ENCODE data around the gene SEPTIN5.
A peak's percentile ranks its signal among the peaks of the same experiment; 100 is the strongest.

Gene SEPTIN5

GRCh38 chr22:19706661-19707151, 7.6 kb upstream of the SEPTIN5 start:
- no peak for DNase-seq

GRCh38 chr22:19707347-19708290, 6.7 kb upstream of the SEPTIN5 start:
- no peak for DNase-seq

- DNase-seq: no peak
Observed at GRCh38 chr22:19708321-19709011, 5.8 kb upstream of the SEPTIN5 start.

GRCh38 chr22:19709063-19709769, 5.1 kb upstream of the SEPTIN5 start:
- DNase-seq: no peak

- DNase-seq: no peak
Observed at GRCh38 chr22:19710020-19710768, 4.1 kb upstream of the SEPTIN5 start.

- DNase-seq: no peak
Observed at GRCh38 chr22:19710769-19711106, 3.6 kb upstream of the SEPTIN5 start.

GRCh38 chr22:19713245-19713644, 1.1 kb upstream of the SEPTIN5 start:
- no peak for DNase-seq

GRCh38 chr22:19713650-19714311, 522 bp upstream of the SEPTIN5 start:
- DNase-seq: no peak

GRCh38 chr22:19715188-19715930, 1.1 kb downstream of the SEPTIN5 start:
- DNase-seq: no peak

GRCh38 chr22:19716041-19716828, 1.9 kb downstream of the SEPTIN5 start:
- no peak for DNase-seq

GRCh38 chr22:19716829-19717105, 2.5 kb downstream of the SEPTIN5 start:
- no peak for DNase-seq

GRCh38 chr22:19717181-19717580, 2.9 kb downstream of the SEPTIN5 start:
- no peak for DNase-seq

GRCh38 chr22:19717691-19718455, 3.6 kb downstream of the SEPTIN5 start:
- peak; percentile 54 for DNase-seq

GRCh38 chr22:19718456-19719049, 4.2 kb downstream of the SEPTIN5 start:
- DNase-seq: no peak

- DNase-seq: no peak
Observed at GRCh38 chr22:19719050-19719482, 4.8 kb downstream of the SEPTIN5 start.

- DNase-seq: no peak
Observed at GRCh38 chr22:19719488-19720021, 5.3 kb downstream of the SEPTIN5 start.

- no peak for DNase-seq
Observed at GRCh38 chr22:19720150-19720827, 6.0 kb downstream of the SEPTIN5 start.

GRCh38 chr22:19720999-19721329, 6.7 kb downstream of the SEPTIN5 start:
- no peak for DNase-seq
